Stromal cell of bone marrow (primary cell): Measurements from ENCODE around the gene ANKRD29.

Source experiments
- DNase-seq: peaks from one replicate; pipeline ENCODE4 v3.0.0-alpha.2; 2012; ENCODE audit warnings: low read depth

The ANKRD29 gene

GRCh38 chr18:23662309-23663263, at the start of gene ANKRD29:
Gene ANKRD29, minus strand, starts transcription at chr18:23662911. Its CDS starts 181 bp downstream, at chr18:23662730.
- no peak for DNase-seq

- DNase-seq: no peak
Observed at GRCh38 chr18:23712445-23712844, 49.7 kb upstream of the ANKRD29 start.

GRCh38 chr18:23711426-23711825, 48.7 kb upstream of the ANKRD29 start:
- DNase-seq: no peak

- no peak for DNase-seq
Observed at GRCh38 chr18:23710946-23711345, 48.2 kb upstream of the ANKRD29 start.

- no peak for DNase-seq
Observed at GRCh38 chr18:23710068-23710527, 47.4 kb upstream of the ANKRD29 start.

GRCh38 chr18:23706971-23707640, 44.4 kb upstream of the ANKRD29 start:
- no peak for DNase-seq

- no peak for DNase-seq
Observed at GRCh38 chr18:23704806-23705205, 42.1 kb upstream of the ANKRD29 start.

GRCh38 chr18:23703987-23704384, 41.3 kb upstream of the ANKRD29 start:
- DNase-seq: no peak

GRCh38 chr18:23703057-23703986, 40.6 kb upstream of the ANKRD29 start:
- DNase-seq: peak; percentile 58

- no peak for DNase-seq
Observed at GRCh38 chr18:23702606-23703005, 39.9 kb upstream of the ANKRD29 start.

- no peak for DNase-seq
Observed at GRCh38 chr18:23701544-23702064, 38.9 kb upstream of the ANKRD29 start.

- no peak for DNase-seq
Observed at GRCh38 chr18:23701017-23701416, 38.3 kb upstream of the ANKRD29 start.

GRCh38 chr18:23694637-23695430, 32.1 kb upstream of the ANKRD29 start:
- no peak for DNase-seq

- no peak for DNase-seq
Observed at GRCh38 chr18:23693846-23694245, 31.1 kb upstream of the ANKRD29 start.

GRCh38 chr18:23690505-23691068, 27.9 kb upstream of the ANKRD29 start:
- no peak for DNase-seq

GRCh38 chr18:23689616-23690504, 27.1 kb upstream of the ANKRD29 start:
- DNase-seq: no peak

- DNase-seq: peak; percentile 51
Observed at GRCh38 chr18:23689031-23689615, 26.4 kb upstream of the ANKRD29 start, which contains the start of gene LAMA3. Gene LAMA3, plus strand, starts transcription at chr18:23689453. Its CDS starts 231 bp downstream, at chr18:23689684.

- no peak for DNase-seq
Observed at GRCh38 chr18:23688528-23688927, 25.8 kb upstream of the ANKRD29 start.
